GM18526 (cell line): ENCODE measurements around the gene LAMC1.

ENCODE experiments used
- POLR2A ChIP-seq: IDR thresholded peaks from 3 replicates; pipeline ENCODE4 v1.6.1; 2011; ENCODE audit not compliant: insufficient read length; ENCODE audit errors: extremely low read depth

Gene LAMC1

DNA sequence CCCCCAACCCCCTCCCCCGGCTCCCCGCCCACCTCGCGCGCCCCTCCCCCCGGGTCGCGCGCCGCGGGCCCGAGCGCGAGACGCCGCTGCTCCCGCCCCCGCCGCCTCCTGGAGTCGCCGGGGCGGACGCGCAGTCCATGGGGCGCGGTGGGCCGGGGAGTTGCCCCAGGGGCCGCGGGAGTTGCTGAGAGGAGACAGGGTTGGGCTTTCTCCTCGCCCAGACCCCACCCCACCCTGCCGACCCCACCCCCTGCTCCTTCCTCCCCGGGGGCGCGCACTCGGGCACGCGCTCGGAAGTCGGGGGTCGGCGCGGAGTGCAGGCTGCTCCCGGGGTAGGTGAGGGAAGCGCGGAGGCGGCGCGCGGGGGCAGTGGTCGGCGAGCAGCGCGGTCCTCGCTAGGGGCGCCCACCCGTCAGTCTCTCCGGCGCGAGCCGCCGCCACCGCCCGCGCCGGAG lies at the start of gene LAMC1:
LAMC1 (plus strand) TSS at position 275 of the 455 bp plus-strand sequence. CDS start 297 bp downstream, outside the sequence.
- no peak for TF ChIP-seq POLR2A

DNA sequence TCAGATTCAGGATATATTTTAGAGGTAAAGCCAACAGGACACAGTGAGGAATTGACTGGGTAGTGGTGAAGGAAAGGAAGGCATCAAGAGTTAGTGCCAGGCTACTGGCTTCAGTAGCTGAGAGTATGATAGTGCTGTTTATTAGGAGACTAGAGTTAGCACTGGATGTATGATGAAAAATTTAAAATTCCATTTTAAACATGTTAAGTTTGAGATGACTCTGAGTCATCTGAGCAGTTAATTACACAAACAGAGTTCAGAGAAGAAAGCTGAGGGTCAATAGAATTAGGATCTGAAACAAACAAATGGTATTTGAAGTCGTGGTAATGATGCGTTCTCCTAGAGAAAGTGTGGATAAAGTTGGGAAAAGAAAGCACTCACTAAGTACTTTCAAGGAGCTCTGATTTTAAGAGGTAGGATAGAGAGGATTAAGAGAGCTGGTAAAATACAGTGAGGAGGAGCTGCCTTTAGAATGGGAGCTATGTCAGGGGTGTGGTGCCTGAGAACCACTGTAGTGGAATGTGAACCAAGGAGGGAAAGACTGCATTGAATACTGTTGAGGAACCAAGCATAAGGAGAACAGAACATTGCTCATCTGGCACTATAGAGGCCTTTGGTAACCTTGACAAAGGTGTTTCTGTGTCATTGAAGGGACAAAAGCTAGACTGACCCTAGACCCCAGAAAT lies 48.6 kb upstream of the LAMC1 start:
- no peak for TF ChIP-seq POLR2A

DNA sequence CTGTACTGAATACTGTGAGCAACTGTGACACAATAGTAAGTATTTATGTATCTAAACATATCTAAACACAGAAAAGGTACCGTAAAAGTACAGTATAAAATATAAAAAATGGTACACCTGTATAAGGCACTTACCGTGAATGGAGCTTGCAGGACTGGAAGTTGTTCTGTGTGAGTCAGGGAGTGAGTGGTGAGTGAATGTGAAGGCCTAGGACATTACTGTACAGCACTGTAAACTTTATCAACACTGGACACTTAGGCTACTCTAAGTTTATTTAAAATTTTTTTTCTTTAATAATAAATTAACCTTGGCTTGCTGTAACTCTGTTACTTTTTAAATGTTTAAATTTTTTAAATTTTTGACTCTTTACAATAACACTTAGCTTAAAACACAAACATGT lies 45.7 kb upstream of the LAMC1 start:
- no peak for TF ChIP-seq POLR2A

DNA sequence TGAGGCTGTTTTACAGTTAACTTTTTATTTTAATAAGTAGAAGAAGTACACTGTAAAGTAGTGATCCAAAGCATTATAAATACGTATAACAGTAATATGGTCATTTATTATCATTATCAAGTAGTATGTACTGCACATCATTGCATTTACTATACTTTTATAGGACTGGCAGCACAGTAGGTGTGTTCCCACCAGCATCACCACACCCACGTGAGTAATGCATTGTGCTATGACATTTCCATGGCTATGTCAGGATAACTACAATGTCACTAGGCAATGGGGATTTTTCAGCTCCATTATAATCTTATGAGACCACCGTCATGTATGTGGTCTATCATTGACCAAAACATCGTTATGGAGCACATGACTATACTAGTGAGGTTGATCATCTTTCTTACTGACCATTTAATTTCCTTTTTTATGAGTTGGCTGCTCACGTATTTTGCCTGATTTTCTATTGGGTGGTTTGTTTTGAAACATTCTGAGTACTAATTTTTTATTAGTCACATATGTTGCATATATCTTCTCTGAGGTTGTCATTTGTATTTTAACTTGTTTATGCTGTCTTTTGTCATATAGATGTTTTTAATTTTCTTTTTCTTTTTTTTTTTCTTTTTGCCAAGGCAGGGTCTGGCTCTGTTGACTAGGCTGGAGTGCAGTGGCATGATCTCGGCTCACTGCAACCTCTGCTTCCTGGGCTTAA lies 44.9 kb upstream of the LAMC1 start:
- TF ChIP-seq POLR2A = no peak

DNA sequence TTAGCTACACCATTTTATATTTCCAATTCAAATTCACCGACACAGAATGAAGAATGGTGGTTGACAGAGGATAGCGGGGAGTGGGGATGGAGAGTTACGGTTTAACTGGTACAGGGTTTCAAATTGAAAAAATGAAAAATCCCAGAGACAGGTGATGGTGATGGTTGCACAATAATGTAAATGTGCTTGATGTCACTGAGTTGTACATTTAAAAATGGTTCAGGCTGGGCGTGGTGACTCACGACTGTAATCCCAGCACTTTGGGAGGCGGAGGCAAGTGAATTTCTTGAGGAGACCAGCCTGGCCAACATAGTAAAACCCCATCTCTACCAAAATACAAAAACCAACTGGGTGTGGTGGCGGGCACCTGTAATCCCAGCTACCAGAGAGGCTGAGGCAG lies 39.1 kb upstream of the LAMC1 start:
- no peak for TF ChIP-seq POLR2A

DNA sequence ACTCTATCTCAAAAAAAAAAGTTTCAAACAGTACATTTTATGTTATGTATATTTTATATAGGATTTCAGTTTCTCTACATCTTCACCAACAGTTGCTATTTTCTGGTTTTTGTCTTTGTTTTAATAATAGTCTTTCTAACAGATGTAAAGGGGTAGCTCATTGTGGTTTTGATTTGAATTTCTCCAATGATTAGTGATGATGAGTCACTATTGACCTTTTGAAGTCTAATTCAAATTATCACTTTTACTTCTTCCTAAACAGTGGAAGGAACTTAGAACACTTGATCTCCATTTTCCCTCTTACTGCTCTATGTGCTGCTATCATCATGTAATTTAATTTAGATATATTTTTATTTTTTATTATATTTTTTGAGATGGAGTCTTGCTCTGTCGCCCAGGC lies 38.6 kb upstream of the LAMC1 start:
- TF ChIP-seq POLR2A = no peak

DNA sequence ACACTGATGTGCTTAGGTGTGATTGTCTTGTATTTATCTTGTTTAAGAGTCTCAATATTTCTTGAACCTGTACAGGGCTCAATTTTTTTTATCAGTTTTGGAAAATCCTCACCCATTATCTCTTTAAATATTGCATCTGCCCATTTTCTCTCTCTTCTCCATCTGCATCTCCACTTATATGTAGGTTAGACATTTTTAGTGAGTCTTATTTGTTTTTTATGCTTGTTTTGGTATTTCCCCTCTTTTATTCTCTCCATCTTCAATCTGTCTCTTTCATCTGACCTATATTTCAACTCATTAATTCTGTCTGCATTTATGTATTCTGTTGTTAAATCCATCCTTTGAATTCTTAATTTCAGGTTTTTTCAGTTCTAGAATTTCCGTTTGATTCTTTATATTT lies 37.3 kb upstream of the LAMC1 start:
- no peak for TF ChIP-seq POLR2A

DNA sequence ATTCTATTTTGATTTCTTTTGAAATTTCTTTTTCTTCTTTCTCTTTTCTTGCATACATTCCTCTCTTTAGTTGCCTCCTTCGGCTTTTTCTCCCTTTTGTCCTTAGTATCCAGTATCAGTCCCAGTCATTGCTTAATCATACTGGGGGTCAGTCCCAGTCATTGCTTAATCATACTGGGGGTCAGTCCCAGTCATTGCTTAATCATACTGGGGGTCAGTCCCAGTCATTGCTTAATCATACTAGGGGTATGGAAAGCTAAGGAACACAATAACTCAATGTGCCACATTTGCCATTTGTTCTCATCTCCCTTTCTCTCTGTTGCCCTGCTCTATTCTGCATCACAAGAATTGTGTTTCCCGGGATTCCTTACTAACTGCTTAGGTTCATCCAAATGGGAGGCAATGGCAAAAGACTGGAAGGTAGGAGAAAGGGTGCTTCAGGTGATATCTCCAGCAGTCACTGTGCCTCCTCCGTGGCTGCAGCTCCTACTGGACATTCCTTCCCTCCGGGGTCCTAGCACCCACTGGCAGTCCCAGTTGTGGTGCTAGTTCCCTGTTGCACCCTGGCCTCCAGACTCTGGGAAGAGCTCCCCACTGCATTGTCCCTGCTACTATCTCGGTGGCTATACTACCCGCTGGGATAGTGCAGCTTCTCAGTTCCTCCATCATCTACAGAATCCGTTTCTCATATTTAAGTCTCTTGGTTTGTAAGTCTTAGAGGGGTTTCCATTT lies 32.6 kb upstream of the LAMC1 start:
- TF ChIP-seq POLR2A = no peak

DNA sequence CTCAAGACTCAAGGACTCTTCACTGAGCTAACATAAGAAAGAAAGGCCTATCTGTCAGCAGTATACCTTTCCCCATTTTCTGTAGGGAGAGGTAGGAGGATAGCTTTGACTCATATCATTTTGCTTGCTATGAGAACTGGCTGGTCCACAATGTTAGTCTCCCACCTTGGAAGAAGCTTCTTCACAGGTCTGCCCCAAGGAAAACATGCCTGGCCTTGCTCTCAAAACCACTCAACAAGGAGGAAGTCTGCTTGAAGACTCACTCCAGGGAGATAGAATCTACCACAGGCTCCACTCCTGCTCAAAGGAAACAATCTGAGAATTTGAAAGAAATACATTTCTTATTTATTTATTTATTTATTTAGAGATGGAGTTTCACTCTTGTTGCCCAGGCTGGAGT lies 29.5 kb upstream of the LAMC1 start:
- TF ChIP-seq POLR2A = no peak

DNA sequence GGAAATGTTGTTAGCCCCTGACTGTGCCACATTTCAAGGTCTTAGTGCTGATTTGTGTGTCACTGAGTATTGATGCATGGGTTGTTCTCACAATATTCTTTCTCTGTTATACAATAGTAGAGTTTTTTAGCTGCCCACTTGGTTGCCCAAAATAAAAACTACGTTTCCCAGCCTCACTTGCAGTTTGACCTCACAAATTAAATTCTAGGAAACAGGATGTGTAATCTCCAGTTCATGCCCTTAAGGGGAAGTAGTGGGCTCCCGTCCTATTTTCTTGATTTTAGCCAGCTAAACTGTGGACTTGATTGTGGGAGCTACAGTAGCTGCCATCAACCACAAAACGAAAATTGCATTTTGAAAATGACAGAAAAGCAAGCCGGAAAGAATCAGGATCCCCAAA lies 27.3 kb upstream of the LAMC1 start:
- TF ChIP-seq POLR2A = no peak

DNA sequence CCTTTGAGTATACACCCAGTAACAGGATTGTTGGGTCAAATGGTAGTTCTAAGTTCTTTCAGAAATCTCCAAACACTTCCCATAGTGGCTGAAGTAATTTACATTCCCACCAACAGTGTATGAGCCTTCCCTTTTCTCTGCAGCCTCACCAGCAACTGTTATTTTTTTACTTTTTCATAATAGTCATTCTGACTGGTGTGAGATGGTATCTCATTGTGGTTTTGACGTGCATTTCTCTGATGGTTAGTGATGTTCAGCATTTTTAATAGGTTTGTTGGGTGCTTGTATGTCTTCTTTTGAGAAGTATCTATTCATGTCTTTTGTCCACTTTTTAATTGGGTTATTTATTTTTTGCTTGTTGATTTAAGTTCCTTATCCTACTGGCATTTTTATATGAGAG lies 26.4 kb upstream of the LAMC1 start:
- TF ChIP-seq POLR2A = no peak

DNA sequence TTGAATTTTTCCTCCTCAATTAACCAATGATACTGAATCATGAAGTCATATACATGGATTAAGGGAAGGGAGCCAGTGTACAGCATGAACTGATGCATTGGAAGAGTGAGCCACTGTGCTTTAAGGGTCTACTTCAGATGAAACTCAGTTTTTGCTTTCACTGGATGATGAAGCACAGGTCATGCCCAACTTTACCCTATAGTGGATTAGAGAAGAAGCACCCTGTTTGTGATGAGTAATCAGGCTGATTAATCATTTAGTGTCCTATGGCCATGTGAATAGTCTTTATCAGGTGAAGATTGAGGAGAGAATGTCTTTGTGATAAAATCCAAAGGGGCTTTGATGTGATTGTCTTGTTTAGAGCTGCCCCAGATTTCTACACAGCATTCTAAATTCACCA lies 24.7 kb upstream of the LAMC1 start:
- TF ChIP-seq POLR2A = no peak

DNA sequence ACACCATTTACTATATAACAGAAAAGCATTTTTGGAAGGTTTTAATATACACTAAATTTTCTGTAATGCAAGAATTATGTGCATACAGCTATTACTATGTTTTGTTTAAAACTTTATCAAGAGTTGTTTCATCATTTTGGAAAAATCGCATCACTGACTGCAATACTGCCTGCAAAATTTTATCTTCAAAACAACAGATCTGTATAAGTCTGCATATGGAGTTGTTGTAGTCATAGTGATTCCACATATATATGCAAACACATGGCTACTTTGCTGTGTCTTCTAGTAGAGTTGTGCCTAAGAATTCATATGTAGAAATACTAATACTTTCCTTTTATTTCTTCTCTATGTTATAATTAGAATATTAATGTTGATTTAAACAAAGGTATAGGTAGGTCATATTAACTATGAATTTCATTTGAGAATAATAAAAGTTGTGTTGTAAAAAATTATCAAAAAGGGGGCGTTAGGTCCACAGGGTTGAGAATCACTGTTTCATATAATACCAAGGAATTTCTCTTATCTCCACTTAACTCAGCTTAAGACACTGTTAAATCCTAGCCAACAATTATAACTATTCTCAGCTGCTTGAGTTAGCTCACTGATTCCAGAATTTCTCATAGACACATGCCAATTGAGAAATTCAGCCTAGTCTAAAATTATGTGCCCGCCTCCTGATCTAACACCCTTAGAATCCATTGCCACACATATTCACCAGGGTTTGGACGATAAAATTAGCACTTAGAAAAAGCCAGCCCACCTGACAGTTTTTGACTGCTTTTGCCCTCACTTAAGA lies 22.9 kb upstream of the LAMC1 start:
- TF ChIP-seq POLR2A = no peak

DNA sequence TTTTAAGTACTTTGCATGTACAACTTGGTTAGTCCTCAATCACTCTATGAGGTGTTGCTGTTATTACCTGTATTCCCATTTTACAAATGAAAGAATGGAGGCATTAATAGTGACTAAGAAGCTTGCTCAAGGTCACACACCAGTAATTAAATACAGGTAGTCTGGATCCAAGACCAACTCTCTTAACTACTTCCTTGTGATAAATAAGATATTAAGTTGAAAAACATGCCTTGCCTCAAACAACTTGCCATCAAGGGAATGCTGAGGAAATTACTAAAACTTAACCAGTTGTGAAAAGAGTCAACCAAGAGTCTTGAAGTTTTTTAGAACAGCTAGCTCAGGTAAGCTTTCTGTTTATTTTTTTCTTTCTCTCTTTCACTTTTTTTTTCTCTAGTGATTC lies 21.0 kb upstream of the LAMC1 start:
- TF ChIP-seq POLR2A = no peak

DNA sequence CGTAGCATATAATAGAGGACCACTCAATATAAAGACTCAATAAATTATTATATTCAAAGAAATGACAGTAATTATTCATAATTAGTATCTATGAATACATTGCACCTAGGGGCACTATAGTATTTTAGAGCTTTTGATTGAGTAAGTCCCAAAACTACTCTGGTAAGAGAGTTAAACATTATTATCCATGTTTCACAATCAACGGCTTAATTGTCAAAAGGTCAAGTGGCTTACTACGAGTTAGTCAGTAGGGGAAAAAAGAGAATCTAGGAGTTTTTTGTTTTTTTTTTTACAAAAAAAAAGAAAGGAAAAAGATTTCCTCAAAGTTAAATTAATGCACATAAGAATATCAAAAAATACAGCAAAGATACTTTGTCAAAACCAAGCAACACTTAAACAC lies 20.4 kb upstream of the LAMC1 start:
- TF ChIP-seq POLR2A = no peak
